B cell (primary cell): Measurements from ENCODE around the gene ABHD1. TPM values are rescaled to one million over a fixed set of nuclear protein-coding genes. Genes with fewer than 3 reads are reported as not detected.

Experiments
- ATAC-seq: fragments of 200-7000 bp; cut with Tn5 transposase; one replicate; pipeline ENCODE4 v1.10.0; 2021; ENCODE audit warnings: low read depth, mild to moderate bottlenecking, moderate number of reproducible peaks, moderate library complexity
- CTCF ChIA-PET: fragments of 350-600 bp; sonication (Branson Sonifier 250); formaldehyde crosslinking; loops from one replicate; lab custom pipeline; 2021; ENCODE audit warnings: antibody characterized with exemption, inconsistent platforms; lab: Charles Lee
- POLR2A ChIA-PET: fragments of 350-600 bp; sonication (Branson Sonifier 250); formaldehyde crosslinking; loops from one replicate; lab custom pipeline; 2021; ENCODE audit warnings: antibody characterized with exemption; lab: Charles Lee
- DNase-seq: peaks from one replicate; pipeline ENCODE4 v3.0.0; 2013
- H2AFZ ChIP-seq: 2 replicates; pipeline ENCODE4 v1.6.1; 2012; ENCODE audit warnings: mild to moderate bottlenecking, low read depth, low read length; ENCODE audit not compliant: insufficient read depth, poor library complexity, severe bottlenecking
- H3K27ac ChIP-seq, 2 donors: 1 replicate in 1 of 2; 2 replicates in 1 of 2; pipeline ENCODE4 v1.5.1; 2012 to 2013; ENCODE audit warnings: low read length in 2 of 2, mild to moderate bottlenecking in 2 of 2, moderate library complexity in 1 of 2
- H3K27me3 ChIP-seq, 4 experiments: fragments of 200-600 bp in 1 of 4; sonication (generic) in 1 of 4; replicated peaks in 1 of 4; 1 replicate in 2 of 4; 2 replicates in 2 of 4; pipeline versions ENCODE4 v1.6.1 to v1.7.0; 2013 to 2016; ENCODE audit warnings: low read length in 3 of 4, mild to moderate bottlenecking in 2 of 4, mixed read lengths in 1 of 4, moderate library complexity in 1 of 4; ENCODE audit not compliant: insufficient read depth in 4 of 4, control insufficient read depth in 3 of 4; ENCODE audit errors: control extremely low read depth in 1 of 4
- H3K36me3 ChIP-seq, 2 experiments: replicated peaks in 1 of 2; 1 replicate in 1 of 2; 2 replicates in 1 of 2; pipeline versions ENCODE4 v1.6.1 to v1.7.1; 2013; ENCODE audit warnings: low read length in 1 of 2; ENCODE audit not compliant: insufficient read depth in 2 of 2, control insufficient read depth in 1 of 2; ENCODE audit errors: control extremely low read depth in 1 of 2, extremely low read depth in 1 of 2
- H3K4me1 ChIP-seq, 2 donors: fragments of 200-600 bp in 1 of 2; sonication (generic) in 1 of 2; 1 replicate in 1 of 2; 2 replicates in 1 of 2; pipeline versions ENCODE4 v1.5.1 to v1.6.1; 2013 to 2017; ENCODE audit warnings: low read length in 2 of 2; ENCODE audit not compliant: control insufficient read depth in 2 of 2, insufficient read depth in 2 of 2
- H3K4me2 ChIP-seq: replicated peaks from 2 replicates; pipeline ENCODE3; 2012; ENCODE audit warnings: mild to moderate bottlenecking, low read depth, low read length; ENCODE audit not compliant: poor library complexity, severe bottlenecking
- H3K4me3 ChIP-seq, 5 experiments: fragments of 200-600 bp in 1 of 5; sonication (generic) in 1 of 5; 1 replicate in 3 of 5; 2 replicates in 2 of 5; pipeline versions ENCODE4 v1.5.1 to v1.7.0; 2011 to 2016; ENCODE audit warnings: low read length in 4 of 5, mild to moderate bottlenecking in 4 of 5, low read depth in 2 of 5, control low read depth in 1 of 5, moderate library complexity in 1 of 5; ENCODE audit not compliant: insufficient read depth in 1 of 5; ENCODE audit errors: control extremely low read depth in 1 of 5, extremely low read depth in 1 of 5
- H3K79me2 ChIP-seq: fragments of 200-600 bp; sonication (generic); one replicate; pipeline ENCODE4 v1.6.0; 2016; ENCODE audit warnings: low read length; ENCODE audit not compliant: control insufficient read depth, insufficient read depth
- H3K9ac ChIP-seq: fragments of 200-600 bp; sonication (generic); 2 replicates; pipeline ENCODE4 v1.6.1; 2017; ENCODE audit warnings: mild to moderate bottlenecking, low read length, moderate library complexity
- H3K9me3 ChIP-seq, 3 donors: one replicate each; pipeline versions ENCODE4 v1.6.1 to v1.7.1; 2013; ENCODE audit warnings: low read length in 2 of 3; ENCODE audit not compliant: control insufficient read depth in 2 of 3, insufficient read depth in 1 of 3; ENCODE audit errors: control extremely low read depth in 1 of 3
- H4K20me1 ChIP-seq: 2 replicates; pipeline ENCODE4 v1.6.0; 2012; ENCODE audit warnings: mild to moderate bottlenecking, low read length; ENCODE audit not compliant: insufficient read depth, control insufficient read depth, poor library complexity, severe bottlenecking
- H3K27ac Mint-ChIP-seq: one replicate; pipeline ENCODE4 v1.8.0; 2021; ENCODE audit warnings: mixed read lengths
- H3K27me3 Mint-ChIP-seq: one replicate; pipeline ENCODE4 v1.8.0; 2021; ENCODE audit warnings: mixed read lengths
- H3K4me1 Mint-ChIP-seq: one replicate; pipeline ENCODE4 v1.8.0; 2021; ENCODE audit warnings: mixed read lengths
- H3K4me3 Mint-ChIP-seq: one replicate; pipeline ENCODE4 v1.8.0; 2021; ENCODE audit warnings: mixed read lengths
- H3K9me3 Mint-ChIP-seq: one replicate; pipeline ENCODE4 v1.8.0; 2022; ENCODE audit warnings: mixed read lengths; ENCODE audit not compliant: insufficient read depth
- CTCF ChIP-seq: fragments of 200-600 bp; IDR thresholded peaks from one replicate; pipeline ENCODE4 v1.8.0; 2022; ENCODE audit warnings: antibody characterized with exemption, mild to moderate bottlenecking
- EZH2 ChIP-seq: IDR thresholded peaks from 2 replicates; pipeline ENCODE4 v1.6.1; 2012; ENCODE audit warnings: borderline replicate concordance, low read depth, mild to moderate bottlenecking, moderate library complexity, low read length; ENCODE audit not compliant: insufficient read depth, poor library complexity, severe bottlenecking
- WGBS: methylation state at CpG from one replicate; pipeline ENCODE4 v1.1.5; 2013; ENCODE audit warnings: missing lambda C conversion rate; ENCODE audit not compliant: insufficient coverage; 5-methylcytosine and 5-hydroxymethylcytosine counted together
- intact Hi-C: fragments of 100-400 bp; cut with micrococcal nuclease; formaldehyde crosslinking; loops from one replicate; pipeline ENCODE4 v1.10.0; 2022
- polyA plus RNA-seq: library from polyadenylated mRNA; depleted of rRNA; stranded (reverse); fragments of >200 nt; gene quantifications from 2 replicates; pipeline ENCODE4 v1.2.3, GENCODE V29; 2012
- total RNA-seq, 2 donors: library from RNA; stranded (reverse); fragments of 120-200 nt in 1 of 2; gene quantifications; 1 replicate in 1 of 2; 2 replicates in 1 of 2; pipeline versions ENCODE4 v1.2.3 to v1.2.4, GENCODE V29; 2013 to 2022

Gene ABHD1
- total and polyA plus RNA-seq, 2 donors (not counting 1 experiment from before 2014, with no cell fraction given): 1.5 to 2.7 TPM

DNA sequence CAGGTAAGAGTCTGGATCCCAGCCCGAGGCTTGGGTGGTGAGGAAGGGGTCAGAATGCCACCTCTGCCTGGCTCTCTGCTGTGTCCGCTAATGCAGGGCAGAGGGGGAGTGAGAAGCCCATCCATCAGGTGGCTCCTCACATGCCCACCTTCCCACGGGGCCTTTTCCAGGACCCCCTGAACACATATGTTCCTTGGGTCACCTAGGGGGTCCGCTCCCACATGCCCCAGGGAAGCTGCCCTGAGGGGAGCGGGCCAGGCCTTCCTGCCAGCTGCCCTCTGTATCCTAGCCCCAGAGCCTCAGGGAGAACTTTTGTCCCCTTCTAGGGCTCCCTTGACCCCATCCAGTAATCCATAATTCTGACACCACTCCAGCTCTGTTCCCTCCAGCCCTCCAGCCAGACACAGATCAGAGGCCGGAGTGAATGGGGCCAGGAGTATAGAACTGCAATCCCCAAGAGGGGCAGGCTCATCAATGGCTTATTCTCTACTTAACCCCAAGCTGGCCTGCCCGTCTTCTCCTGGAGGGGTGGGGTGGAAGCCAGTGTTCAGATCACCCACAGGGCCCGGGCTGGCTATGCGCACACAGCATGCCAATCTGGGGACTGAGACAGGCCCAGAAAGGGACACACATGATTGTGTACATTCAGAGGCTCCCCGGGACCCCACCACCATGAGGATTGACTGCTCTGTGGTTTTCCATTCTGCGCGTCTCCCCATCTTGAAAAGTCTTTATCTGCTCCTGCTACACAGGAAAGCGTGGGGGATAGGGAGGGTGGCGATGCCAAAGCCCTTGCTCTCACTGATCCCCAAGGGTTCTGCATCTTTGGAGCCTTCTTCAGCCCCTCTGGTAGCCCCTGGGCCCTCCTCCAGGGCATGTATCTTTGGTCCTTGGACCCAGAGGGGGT, 44.1 kb upstream of the ABHD1 start:
- H3K4me1 ChIP-seq: peaks cover 27 to 37% of the 10 kb centered on the region in 2 donors
- no peak overlapping the region for H3K4me3 ChIP-seq
- ATAC-seq (no peak), DNase-seq (no peak)
- no peak overlapping the region for H2AFZ ChIP-seq
- intact Hi-C loops: loop anchor here (2.0 to 10.0 kb wide), 4 partner anchors 133 to 1795 kb away; partner anchors contain the start of genes ATRAID, CENPA, MPV17 and SLC5A6
- no peaks in the 10 kb centered on the region for H3K27me3 Mint-ChIP-seq
- no peaks in the 10 kb centered on the region for H3K9me3 Mint-ChIP-seq
- H3K27ac ChIP-seq: no peak overlapping the region
- no peaks in the 10 kb centered on the region for H3K79me2 ChIP-seq
- no peak for TF ChIP-seq EZH2
- no peak for TF ChIP-seq CTCF
- peaks cover 0 to 11% (median 4%) of the 10 kb centered on the region in 4 experiments for H3K27me3 ChIP-seq
- H4K20me1 ChIP-seq: no peaks in the 10 kb centered on the region
- H3K9ac ChIP-seq: no peak overlapping the region
- ChIA-PET POLR2A (interaction anchor here (3.0 kb wide), 1 partner anchor 8 kb away, joined by 22 read pairs; the partner anchor contains the start of gene OST4), CTCF (interaction anchor here (0.9 to 3.3 kb wide), 2 partner anchors 7 to 28 kb away, joined by 3 to 30 read pairs; partner anchors contain the start of genes AGBL5 and OST4)
- no peaks in the 10 kb centered on the region for H3K9me3 ChIP-seq
- no peaks in the 10 kb centered on the region for H3K36me3 ChIP-seq
- H3K27ac Mint-ChIP-seq: no peak overlapping the region
- H3K4me3 Mint-ChIP-seq: no peak overlapping the region
- no peak overlapping the region for H3K4me2 ChIP-seq
- peaks cover 37% of the 10 kb centered on the region for H3K4me1 Mint-ChIP-seq
- 67% methylated on average over 13 of the region's 14 CpGs for WGBS

DNA sequence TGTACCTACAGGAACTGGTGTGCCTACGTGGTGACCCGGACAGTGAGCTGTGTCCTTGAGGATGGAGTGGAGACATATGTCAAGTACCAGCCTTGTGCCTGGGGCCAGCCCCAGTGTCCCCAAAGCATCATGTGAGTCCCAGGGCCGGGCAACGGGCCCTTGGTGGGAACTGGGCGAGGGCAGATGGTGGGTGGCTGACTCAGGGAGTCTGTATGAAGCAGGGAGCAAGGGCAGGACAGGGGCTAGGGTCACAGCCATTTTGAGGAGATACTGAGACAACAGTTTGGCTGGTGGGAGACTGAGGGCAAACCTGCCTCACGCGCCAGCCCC, 43.5 kb upstream of the ABHD1 start:
- ChIA-PET POLR2A (interaction anchor here (3.0 kb wide), 1 partner anchor 9 kb away, joined by 22 read pairs; the partner anchor contains the start of gene OST4), CTCF (interaction anchor here (0.9 to 3.3 kb wide), 2 partner anchors 8 to 29 kb away, joined by 3 to 30 read pairs; partner anchors contain the start of genes AGBL5 and OST4)
- intact Hi-C loops: loop anchor here (2.0 to 10.0 kb wide), 4 partner anchors 133 to 1795 kb away; partner anchors contain the start of genes ATRAID, CENPA, MPV17 and SLC5A6
- H3K27ac ChIP-seq: no peak overlapping the region
- Mint-ChIP-seq H3K27me3 (no peaks in the 10 kb centered on the region), H3K9me3 (no peaks in the 10 kb centered on the region), H3K4me3 (no peak overlapping the region), H3K27ac (no peak overlapping the region), H3K4me1 (peaks cover 32% of the 10 kb centered on the region)
- H3K9ac ChIP-seq: no peak overlapping the region
- H4K20me1 ChIP-seq: no peaks in the 10 kb centered on the region
- H2AFZ ChIP-seq: no peak overlapping the region
- peaks cover 21 to 35% of the 10 kb centered on the region in 2 donors for H3K4me1 ChIP-seq
- 95% methylated on average over 7 of the region's 7 CpGs for WGBS
- no peak overlapping the region for H3K4me3 ChIP-seq
- H3K9me3 ChIP-seq: no peaks in the 10 kb centered on the region
- no peaks in the 10 kb centered on the region for H3K36me3 ChIP-seq
- peaks cover 0 to 11% (median 4%) of the 10 kb centered on the region in 4 experiments for H3K27me3 ChIP-seq
- H3K4me2 ChIP-seq: no peak overlapping the region
- TF ChIP-seq EZH2 (no peak), CTCF (no peak)
- ATAC-seq (no peak), DNase-seq (no peak)
- no peaks in the 10 kb centered on the region for H3K79me2 ChIP-seq
